DOHH2 (cell line): ENCODE results near the gene FRAS1.

Experiments
- CTCF ChIP-seq: fragments of 200-600 bp; sonication (generic); IDR thresholded peaks from one replicate; pipeline ENCODE4 v1.5.1; 2014; ENCODE audit warnings: antibody characterized with exemption, mild to moderate bottlenecking, low read depth, low read length; ENCODE audit not compliant: poor library complexity, severe bottlenecking
- EZH2phosphoT487 ChIP-seq: fragments of 200-600 bp; sonication (generic); IDR thresholded peaks from 2 replicates; pipeline ENCODE4 v1.6.1; 2017; ENCODE audit warnings: borderline replicate concordance, mild to moderate bottlenecking, antibody characterized with exemption, low read length, moderate library complexity, mixed read lengths

GRCh38 chr4:78581618-78582017, 524.5 kb downstream of the FRAS1 start:
- TF ChIP-seq CTCF (no peak), EZH2phosphoT487 (no peak)
